GM12878 (cell line): ENCODE data around the gene SYNGR2. TPM values are rescaled to one million over a fixed set of nuclear protein-coding genes. Genes with fewer than 3 reads are reported as not detected.

ENCODE experiments used
- ATAC-seq: fragments of 200-7000 bp; cut with Tn5 transposase; 3 replicates; pipeline ENCODE4 v1.9.1; 2020; ENCODE audit warnings: mild to moderate bottlenecking, moderate library complexity
- BruUV-seq: library from RNA; stranded (reverse); fragments of 400-500 nt; replicated peaks from 2 replicates; lab custom pipeline; 2021; lab: Mats Ljungman, UMichigan
- CTCF ChIA-PET: fragments of 300-600 bp; sonication (Branson Sonifier 250); formaldehyde crosslinking; extraction: SDS; loops from one replicate; lab custom pipeline; 2021; ENCODE audit warnings: inconsistent platforms; lab: Yijun Ruan, JAX
- POLR2A ChIA-PET: fragments of 350-600 bp; formaldehyde crosslinking; extraction: SDS; loops from one replicate; lab custom pipeline; 2021; ENCODE audit warnings: inconsistent platforms; lab: Charles Lee
- RAD21 ChIA-PET: fragments of 300-600 bp; sonication (Branson Sonifier 250); formaldehyde crosslinking; loops from one replicate; lab custom pipeline; 2023; ENCODE audit warnings: antibody characterized with exemption; ENCODE audit not compliant: unreplicated experiment; lab: Charles Lee
- SMC1A ChIA-PET: fragments of 300-600 bp; sonication (Branson Sonifier 250); formaldehyde crosslinking; loops from one replicate; lab custom pipeline; 2023; ENCODE audit not compliant: unreplicated experiment, uncharacterized antibody; lab: Charles Lee
- DNase-seq: peaks from one replicate; pipeline ENCODE4 v3.0.0-alpha.2; 2011; ENCODE audit warnings: low read depth, low spot score
- FAIRE-seq: peaks from 3 replicates; lab custom pipeline; 2011; peaks lifted over from hg19 to GRCh38; lab: Jason Lieb, UNC
- H2AFZ ChIP-seq: 2 replicates; pipeline ENCODE4 v1.6.0; 2011; ENCODE audit warnings: low read depth, low read length, control low read depth; ENCODE audit not compliant: control insufficient read depth
- H3K27ac ChIP-seq: 2 replicates; pipeline ENCODE4 v1.5.1; 2011; ENCODE audit warnings: control low read depth; ENCODE audit not compliant: control insufficient read depth, insufficient read depth
- H3K27me3 ChIP-seq, 2 experiments: replicated peaks in 1 of 2; 2 replicates each; pipeline versions ENCODE4 v1.6.0 to v1.6.1; 2011; ENCODE audit warnings: low read length in 1 of 2; ENCODE audit not compliant: control insufficient read depth in 2 of 2, insufficient read depth in 2 of 2
- H3K36me3 ChIP-seq, 2 experiments: 2 replicates each; pipeline ENCODE4 v1.5.1; 2011; ENCODE audit warnings: low read length in 1 of 2; ENCODE audit not compliant: control insufficient read depth in 2 of 2, insufficient read depth in 2 of 2
- H3K4me1 ChIP-seq: 2 replicates; pipeline ENCODE4 v1.6.1; 2011; ENCODE audit warnings: mild to moderate bottlenecking, low read length, moderate library complexity, mixed read lengths; ENCODE audit not compliant: control insufficient read depth, insufficient read depth
- H3K4me2 ChIP-seq: 2 replicates; pipeline ENCODE4 v1.6.0; 2011; ENCODE audit warnings: control low read depth; ENCODE audit not compliant: control insufficient read depth, insufficient read depth
- H3K4me3 ChIP-seq: fragments of 200-600 bp; sonication (generic); 2 replicates; pipeline ENCODE4 v1.5.1; 2016
- H3K79me2 ChIP-seq: 2 replicates; pipeline ENCODE4 v1.6.0; 2011; ENCODE audit warnings: low read length; ENCODE audit not compliant: control insufficient read depth, insufficient read depth
- H3K9ac ChIP-seq: 2 replicates; pipeline ENCODE4 v1.8.0; 2011; ENCODE audit warnings: low read length, control low read depth, mixed read lengths; ENCODE audit not compliant: control insufficient read depth, insufficient read depth
- H3K9me3 ChIP-seq: replicated peaks from 3 replicates; pipeline ENCODE4 v1.5.1; 2011; ENCODE audit warnings: mild to moderate bottlenecking, low read length; ENCODE audit not compliant: control insufficient read depth, insufficient read depth
- H4K20me1 ChIP-seq: 2 replicates; pipeline ENCODE4 v1.6.0; 2011; ENCODE audit not compliant: control insufficient read depth, insufficient read depth
- BHLHE40 ChIP-seq, 2 experiments: fragments of 450-650 bp in 1 of 2; IDR thresholded peaks; 2 replicates each; pipeline ENCODE4 v1.6.1; 2011 to 2017; ENCODE audit warnings: low read depth in 2 of 2, borderline replicate concordance in 1 of 2, improper control_type of control experiment in 1 of 2, low read length in 1 of 2, mild to moderate bottlenecking in 1 of 2
- ELK1 ChIP-seq: IDR thresholded peaks from 2 replicates; pipeline ENCODE4 v1.6.1; 2012; ENCODE audit warnings: low read depth, low read length, improper control_type of control experiment
- FOXK2 ChIP-seq: fragments of 450-650 bp; IDR thresholded peaks from 2 replicates; pipeline ENCODE4 v1.6.1; 2017; ENCODE audit warnings: mild to moderate bottlenecking, moderate library complexity
- HCFC1 ChIP-seq: fragments of 150-350 bp; IDR thresholded peaks from 2 replicates; pipeline ENCODE4 v1.6.1; 2014; ENCODE audit warnings: low read length
- LARP7 ChIP-seq: fragments of 450-650 bp; IDR thresholded peaks from 2 replicates; pipeline ENCODE4 v1.6.1; 2017; ENCODE audit warnings: mild to moderate bottlenecking
- NBN ChIP-seq: fragments of 450-650 bp; IDR thresholded peaks from 2 replicates; pipeline ENCODE4 v1.6.1; 2016
- NFIC ChIP-seq: IDR thresholded peaks from 2 replicates; pipeline ENCODE4 v1.6.1; 2012; ENCODE audit warnings: low read depth, mild to moderate bottlenecking, inconsistent platforms, low read length, moderate library complexity
- NR2F1 ChIP-seq: fragments of 450-650 bp; conservative IDR thresholded peaks from 2 replicates; pipeline ENCODE4 v1.6.1; 2017; ENCODE audit warnings: mild to moderate bottlenecking
- PML ChIP-seq: IDR thresholded peaks from 2 replicates; pipeline ENCODE4 v1.6.1; 2012; ENCODE audit warnings: low read length, inconsistent platforms
- RELB ChIP-seq: fragments of 450-650 bp; IDR thresholded peaks from 2 replicates; pipeline ENCODE4 v1.6.1; 2017; ENCODE audit warnings: low read depth, mild to moderate bottlenecking, moderate library complexity
- SIX5 ChIP-seq: IDR thresholded peaks from 2 replicates; pipeline ENCODE4 v1.6.1; 2011; ENCODE audit warnings: mild to moderate bottlenecking, low read depth, low read length, moderate library complexity; ENCODE audit not compliant: severe bottlenecking
- SRF ChIP-seq, 2 experiments: IDR thresholded peaks; 2 replicates each; pipeline ENCODE4 v1.6.1; 2011; ENCODE audit warnings: low read depth in 2 of 2, low read length in 2 of 2, mild to moderate bottlenecking in 1 of 2, moderate library complexity in 1 of 2
- YBX1 ChIP-seq: fragments of 450-650 bp; IDR thresholded peaks from 2 replicates; pipeline ENCODE4 v1.6.1; 2016; ENCODE audit warnings: antibody characterized with exemption
- WGBS: methylation state at CpG from one replicate; pipeline ENCODE4 v1.1.6; 2016; ENCODE audit warnings: low lambda C conversion rate; ENCODE audit not compliant: insufficient replicate concordance, insufficient coverage; ENCODE audit errors: missing lambda C conversion rate; 5-methylcytosine and 5-hydroxymethylcytosine counted together
- in situ Hi-C: fragments of 300-500 bp; cut with MboI; formaldehyde crosslinking; loops from 9 replicates; pipeline ENCODE4 v1.14.3; 2018; ENCODE audit warnings: mixed read lengths
- intact Hi-C: fragments of 100-400 bp; cut with micrococcal nuclease; formaldehyde crosslinking; loops from one replicate; pipeline ENCODE4 v1.14.2; 2022; ENCODE audit not compliant: unreplicated experiment
- polyA plus RNA-seq, 11 experiments: library from polyadenylated mRNA; depleted of rRNA in 4 of 11; unstranded in 6 of 11; stranded (reverse) in 5 of 11; fragments of >200 nt; fragmentation: Nextera tagmentation in 4 of 11; fragmentation: Illumina TruSeq in 1 of 11; extraction: Ambion mirVana in 4 of 11; extraction: Trizol in 1 of 11; gene quantifications; 1 replicate in 1 of 11; 2 replicates in 10 of 11; pipeline versions ENCODE4 v1.2.1 to v1.2.3, GENCODE V29; 2011 to 2016; ENCODE audit warnings: inconsistent platforms in 2 of 11, missing spikeins in 2 of 11, low read depth in 1 of 11
- total RNA-seq, 4 experiments: library from RNA; depleted of rRNA in 3 of 4; stranded (reverse); fragments of >200 nt in 3 of 4; fragmentation: Illumina TruSeq in 1 of 4; extraction: Trizol in 1 of 4; gene quantifications; 2 replicates each; pipeline versions ENCODE4 v1.2.1 to v1.2.3, GENCODE V29; 2013 to 2021
- TF ChIP-seq, protein P1 (sequence below): fragments of 450-650 bp; IDR thresholded peaks from 2 replicates; pipeline ENCODE4 v1.6.1; 2017; ENCODE audit warnings: mild to moderate bottlenecking, moderate library complexity

Gene SYNGR2
- total and polyA plus RNA-seq, 10 of the 15 experiments (the other 5 are each of a cell fraction or from before 2014, with no cell fraction given), result 4.4 to 529 (median 261) TPM

GRCh38 chr17:78144147-78144719 lies 24.1 kb upstream of the SYNGR2 start:
- Histone ChIP-seq H3K4me3 (no peak overlapping the region), H4K20me1 (no peaks in the 10 kb centered on the region), H3K36me3 (peaks cover 0 to 5% of the 10 kb centered on the region in 2 experiments; a peak in 3 of 4 replicates), H3K9ac (peak overlapping the region; percentile 40), H2AFZ (no peak overlapping the region), H3K4me2 (peak overlapping the region; percentile 57), H3K9me3 (no peaks in the 10 kb centered on the region), H3K27me3 (no peaks in the 10 kb centered on the region), H3K4me1 (peaks cover 76% of the 10 kb centered on the region), H3K27ac (peak overlapping the region; percentile 77), H3K79me2 (peaks cover 6% of the 10 kb centered on the region)
- ChIA-PET POLR2A (interaction anchor here (0.9 to 5.1 kb wide), 13 partner anchors 9 to 34 kb away, joined by 3 to 37 read pairs (median 10); partner anchors contain the start of genes SYNGR2, TMC6 and TMC8), RAD21 (interaction anchor here (0.9 to 3.3 kb wide), 13 partner anchors 10 to 124 kb away, joined by 3 to 29 read pairs (median 4); partner anchors contain the start of gene TMC8), SMC1A (interaction anchor here (0.7 to 1.9 kb wide), 12 partner anchors 8 to 39 kb away, joined by 3 to 9 read pairs (median 4); partner anchors contain the start of gene TMC6), CTCF (interaction anchor here (0.7 to 5.0 kb wide), 9 partner anchors 9 to 107 kb away, joined by 3 to 51 read pairs (median 5); no protein-coding TSS in a partner anchor)
- ATAC-seq, result peak; percentile 2; the same call in 1 of the 3 replicates
- FAIRE-seq, result peak; percentile 54
- BruUV-seq, result no TSS peak
- WGBS, result 47% methylated on average over 11 of the region's 11 CpGs
- in situ Hi-C loops, result no loop called here
- no peak for DNase-seq
- intact Hi-C loops, result no loop called here
- TF ChIP-seq BHLHE40 (IDR thresholded peaks at IDR 0.05; ENCODE audit: borderline replicate concordance in 1 of 2, low read depth in 2 of 2, low read length in 1 of 2), result peak; percentile 11 to 35; a peak in 1 of 4 replicates
- no peak for TF ChIP-seq PML
- no peak for TF ChIP-seq ELK1
- TF ChIP-seq, protein P1, sequence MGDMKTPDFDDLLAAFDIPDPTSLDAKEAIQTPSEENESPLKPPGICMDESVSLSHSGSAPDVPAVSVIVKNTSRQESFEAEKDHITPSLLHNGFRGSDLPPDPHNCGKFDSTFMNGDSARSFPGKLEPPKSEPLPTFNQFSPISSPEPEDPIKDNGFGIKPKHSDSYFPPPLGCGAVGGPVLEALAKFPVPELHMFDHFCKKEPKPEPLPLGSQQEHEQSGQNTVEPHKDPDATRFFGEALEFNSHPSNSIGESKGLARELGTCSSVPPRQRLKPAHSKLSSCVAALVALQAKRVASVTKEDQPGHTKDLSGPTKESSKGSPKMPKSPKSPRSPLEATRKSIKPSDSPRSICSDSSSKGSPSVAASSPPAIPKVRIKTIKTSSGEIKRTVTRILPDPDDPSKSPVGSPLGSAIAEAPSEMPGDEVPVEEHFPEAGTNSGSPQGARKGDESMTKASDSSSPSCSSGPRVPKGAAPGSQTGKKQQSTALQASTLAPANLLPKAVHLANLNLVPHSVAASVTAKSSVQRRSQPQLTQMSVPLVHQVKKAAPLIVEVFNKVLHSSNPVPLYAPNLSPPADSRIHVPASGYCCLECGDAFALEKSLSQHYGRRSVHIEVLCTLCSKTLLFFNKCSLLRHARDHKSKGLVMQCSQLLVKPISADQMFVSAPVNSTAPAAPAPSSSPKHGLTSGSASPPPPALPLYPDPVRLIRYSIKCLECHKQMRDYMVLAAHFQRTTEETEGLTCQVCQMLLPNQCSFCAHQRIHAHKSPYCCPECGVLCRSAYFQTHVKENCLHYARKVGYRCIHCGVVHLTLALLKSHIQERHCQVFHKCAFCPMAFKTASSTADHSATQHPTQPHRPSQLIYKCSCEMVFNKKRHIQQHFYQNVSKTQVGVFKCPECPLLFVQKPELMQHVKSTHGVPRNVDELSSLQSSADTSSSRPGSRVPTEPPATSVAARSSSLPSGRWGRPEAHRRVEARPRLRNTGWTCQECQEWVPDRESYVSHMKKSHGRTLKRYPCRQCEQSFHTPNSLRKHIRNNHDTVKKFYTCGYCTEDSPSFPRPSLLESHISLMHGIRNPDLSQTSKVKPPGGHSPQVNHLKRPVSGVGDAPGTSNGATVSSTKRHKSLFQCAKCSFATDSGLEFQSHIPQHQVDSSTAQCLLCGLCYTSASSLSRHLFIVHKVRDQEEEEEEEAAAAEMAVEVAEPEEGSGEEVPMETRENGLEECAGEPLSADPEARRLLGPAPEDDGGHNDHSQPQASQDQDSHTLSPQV, result 0 out of 2 replicates have a peak, but pooled peaks have one; percentile 18
- TF ChIP-seq NR2F1, result peak; percentile 94
- TF ChIP-seq LARP7, result no peak
- no peak for TF ChIP-seq SIX5
- TF ChIP-seq RELB, result peak; percentile 73; the same call in 1 of the 2 replicates
- TF ChIP-seq FOXK2, result no peak
- TF ChIP-seq HCFC1, result no peak
- TF ChIP-seq YBX1, result no peak
- no peak; the same call in 1 of the 2 replicates for TF ChIP-seq NBN
- TF ChIP-seq NFIC, result no peak
- no peak for TF ChIP-seq SRF (IDR thresholded peaks at IDR 0.05; ENCODE audit: low read depth in 2 of 2, low read length in 2 of 2)
